NCI-H146 (cell line): ENCODE data around the gene C2orf74.
"Not testable (repeated sequence)": the region's sequence is repeated elsewhere in the genome, so short reads cannot be mapped to it uniquely, and the experiment has no call there.

ENCODE experiments used
- DNase-seq: peaks from one replicate; lab custom pipeline; 2025; lab: John Stamatoyannopoulos, UW

Gene C2orf74

GRCh38 chr2:61173116-61173515 lies 11.1 kb downstream of the C2orf74 start:
- no peak for DNase-seq

- DNase-seq = no peak
Observed at GRCh38 chr2:61175036-61175435, 13.0 kb downstream of the C2orf74 start.

DNA sequence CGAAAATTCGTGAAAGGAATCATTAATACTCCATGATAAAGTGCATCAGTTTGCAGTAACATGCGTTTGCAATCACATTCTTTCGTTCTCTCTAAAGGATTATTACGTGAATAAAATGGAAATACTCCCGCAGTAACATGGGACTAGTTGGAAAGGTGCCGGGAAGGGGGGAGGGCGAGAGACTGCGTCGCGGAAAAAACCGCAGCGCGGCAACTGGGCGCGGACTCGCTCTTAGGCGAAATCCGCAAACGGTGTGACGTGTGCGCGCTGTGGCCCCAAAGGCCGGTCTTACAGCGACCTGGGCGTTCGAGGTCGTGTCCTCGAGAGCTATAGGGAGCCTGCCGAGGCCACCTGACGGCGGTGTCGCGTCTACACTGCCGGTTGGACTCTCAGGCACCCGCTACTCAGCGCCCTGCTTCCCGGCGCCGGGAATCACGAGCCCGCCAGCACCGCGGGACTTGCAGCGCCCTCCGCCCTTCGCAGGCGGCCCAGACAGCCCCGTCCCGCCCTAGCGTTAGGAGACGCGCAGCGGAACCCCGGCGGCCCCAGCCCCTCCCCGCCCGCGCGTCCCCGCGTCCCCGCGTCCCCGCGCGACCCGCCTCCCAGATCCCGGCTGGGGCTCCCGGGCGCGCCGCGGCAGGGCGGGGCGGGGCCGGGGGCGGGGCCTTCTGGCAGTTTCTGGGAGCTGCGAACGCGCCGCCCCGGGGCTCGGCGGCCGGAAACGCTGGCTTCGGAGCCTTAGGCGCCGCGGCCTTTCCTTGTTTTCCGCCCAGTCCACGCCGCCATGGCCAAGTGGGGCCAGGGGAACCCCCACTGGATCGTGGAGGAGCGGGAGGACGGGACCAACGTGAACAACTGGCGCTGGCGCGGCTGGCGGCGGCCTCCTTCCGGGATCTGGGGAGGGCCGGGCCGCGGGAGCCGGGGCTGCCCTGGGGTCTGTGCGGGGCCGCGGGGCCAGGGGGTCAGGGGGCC lies 15.1 kb downstream of the C2orf74 start:
- peak; percentile 92 for DNase-seq

DNA sequence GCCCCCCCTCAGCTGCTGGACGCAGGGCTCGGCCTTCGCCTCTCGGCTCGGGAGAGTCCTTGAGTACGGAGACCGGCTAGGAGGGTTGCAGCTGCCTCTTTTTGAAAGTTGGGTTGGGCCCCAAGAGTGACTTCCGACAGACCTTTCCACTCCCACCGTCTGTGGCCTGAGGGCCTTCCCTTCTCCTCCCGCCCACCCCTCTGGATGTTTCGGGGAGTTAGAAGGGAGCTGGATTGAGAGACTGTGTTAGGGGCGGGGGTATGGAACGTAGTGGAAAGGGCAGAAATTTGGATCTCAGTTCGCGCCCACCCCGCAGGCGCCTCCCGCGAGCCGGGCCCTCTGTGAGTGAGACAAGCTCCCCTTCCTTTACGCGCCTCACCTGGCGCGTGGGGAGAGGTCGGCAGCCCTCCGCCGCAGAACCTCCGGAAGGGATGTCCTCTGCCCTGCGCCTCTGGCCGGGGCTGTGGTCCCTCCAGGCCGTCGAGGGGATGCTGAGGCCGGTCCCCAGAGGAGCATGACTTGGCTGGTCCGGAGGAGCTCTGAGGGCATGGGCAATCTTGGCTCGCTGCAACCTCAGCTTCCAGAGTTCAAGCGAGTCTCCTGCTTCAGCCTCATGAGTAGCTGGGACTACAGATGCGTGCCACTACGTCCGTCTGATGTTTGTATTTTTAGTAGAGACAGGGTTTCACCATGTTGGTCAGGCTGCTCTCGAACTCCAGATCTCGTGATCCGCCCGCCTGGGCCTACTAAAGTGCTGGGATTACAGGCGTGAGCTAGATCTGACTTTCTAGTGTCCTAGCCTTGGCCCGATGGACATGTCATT lies 15.9 kb downstream of the C2orf74 start:
- DNase-seq = peak; percentile 65

DNA sequence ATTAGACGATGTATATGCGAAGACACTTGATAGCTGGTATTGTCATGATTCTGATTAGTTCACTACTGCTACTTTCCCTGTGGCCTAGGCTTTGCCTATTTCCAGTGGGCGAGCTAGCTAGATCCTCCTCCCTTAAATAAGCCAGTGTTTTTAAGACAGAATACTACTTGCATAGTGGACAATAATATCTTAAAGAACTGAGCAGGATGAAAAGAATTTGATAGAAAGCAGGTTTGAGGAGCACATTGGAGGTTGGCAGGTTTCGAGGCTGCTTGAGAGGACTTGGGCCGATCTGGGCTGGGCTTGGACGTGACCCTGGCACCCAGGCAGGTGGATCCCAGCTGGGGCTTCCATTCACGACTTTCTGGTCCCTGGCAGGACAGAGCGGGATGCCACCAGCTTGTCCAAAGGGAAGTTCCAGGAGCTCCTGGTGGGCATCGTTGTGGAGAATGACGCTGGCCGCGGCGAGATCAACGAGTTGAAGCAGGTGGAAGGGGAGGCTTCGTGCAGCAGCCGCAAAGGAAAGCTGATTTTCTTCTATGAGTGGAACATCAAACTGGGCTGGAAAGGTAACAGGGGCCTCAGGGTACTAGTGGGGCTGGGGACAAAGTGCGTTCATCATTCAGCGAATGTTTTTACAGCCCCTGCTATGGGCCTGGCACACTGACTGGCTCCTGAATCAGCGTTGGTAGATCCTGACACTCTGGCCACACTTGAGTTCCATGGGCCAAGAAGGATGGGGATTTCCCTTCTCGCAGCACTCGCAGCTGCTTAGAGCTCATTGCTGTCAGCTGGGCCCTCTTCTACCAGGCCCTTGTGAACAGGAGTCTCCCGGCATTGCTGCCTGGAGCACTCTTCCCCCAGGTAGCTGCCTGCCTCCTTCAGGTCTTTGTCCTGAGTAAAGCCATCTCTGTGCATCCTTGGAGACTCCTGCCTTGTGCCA lies 16.9 kb downstream of the C2orf74 start:
- no peak for DNase-seq

GRCh38 chr2:61179701-61180639 lies 18.0 kb downstream of the C2orf74 start:
- DNase-seq = no peak

- DNase-seq = no peak
Observed at GRCh38 chr2:61180686-61181085, 18.7 kb downstream of the C2orf74 start.

DNA sequence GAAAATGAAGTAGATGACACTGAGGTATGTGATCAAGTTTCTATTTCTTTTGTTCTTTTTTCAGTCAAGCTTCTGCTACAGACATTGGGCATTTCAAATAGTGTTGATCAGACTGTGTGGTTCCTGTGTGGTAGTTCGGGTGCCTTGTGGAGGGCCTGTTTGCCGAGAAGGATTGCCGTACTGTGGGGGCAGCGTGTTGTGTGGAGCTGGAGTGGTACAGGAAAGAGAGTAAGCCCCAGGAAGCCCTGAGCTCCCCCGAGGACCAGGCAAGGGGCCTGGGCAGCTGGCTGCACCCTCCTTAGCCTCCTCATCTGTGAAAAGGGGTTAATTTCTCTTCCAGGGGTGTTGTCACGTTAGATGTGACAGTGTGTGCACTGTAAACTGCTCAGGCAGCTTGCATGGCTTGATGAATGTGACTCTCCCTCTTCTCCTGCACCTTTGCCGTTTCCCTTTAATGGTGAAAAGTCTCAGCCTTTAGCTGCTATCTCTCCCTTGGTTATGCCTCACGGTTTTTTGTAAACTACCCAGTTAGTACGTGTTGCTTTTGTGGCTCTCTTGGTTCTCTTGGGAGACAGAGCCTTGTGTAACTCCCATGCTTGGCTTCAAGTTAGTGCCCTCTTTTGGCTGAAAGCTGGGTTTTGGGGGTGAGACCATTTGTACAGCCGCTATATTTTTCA lies 19.5 kb downstream of the C2orf74 start:
- no peak for DNase-seq

- no peak for DNase-seq
Observed at GRCh38 chr2:61182059-61182383, 20.0 kb downstream of the C2orf74 start.

- DNase-seq = no peak
Observed at GRCh38 chr2:61183795-61184194, 21.8 kb downstream of the C2orf74 start.

GRCh38 chr2:61184263-61184662 lies 22.3 kb downstream of the C2orf74 start:
- no peak for DNase-seq

DNA sequence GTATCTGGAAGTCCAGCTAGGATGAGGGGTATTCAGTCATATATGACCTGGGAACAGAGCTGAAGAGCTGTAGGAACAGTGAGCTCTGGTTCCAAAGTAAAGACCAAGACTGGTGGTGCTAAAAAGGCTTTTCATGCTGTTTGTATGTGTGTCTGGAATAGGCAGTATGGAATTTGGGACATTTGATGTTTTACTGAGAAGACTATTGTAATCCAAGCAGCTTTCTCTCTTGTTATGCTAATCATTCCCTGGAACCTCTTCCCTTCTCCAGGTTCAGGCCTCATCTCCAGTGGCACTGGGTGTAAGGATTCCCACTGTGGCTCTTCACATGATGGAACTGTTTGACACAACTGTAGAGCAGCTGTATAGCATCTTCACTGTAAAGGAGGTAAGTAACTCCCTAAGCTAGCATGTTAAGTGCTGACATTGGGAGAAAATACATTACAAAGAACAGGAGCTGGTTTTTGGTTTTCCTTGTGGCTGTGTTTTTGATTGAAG lies 23.3 kb downstream of the C2orf74 start:
- DNase-seq = no peak

DNA sequence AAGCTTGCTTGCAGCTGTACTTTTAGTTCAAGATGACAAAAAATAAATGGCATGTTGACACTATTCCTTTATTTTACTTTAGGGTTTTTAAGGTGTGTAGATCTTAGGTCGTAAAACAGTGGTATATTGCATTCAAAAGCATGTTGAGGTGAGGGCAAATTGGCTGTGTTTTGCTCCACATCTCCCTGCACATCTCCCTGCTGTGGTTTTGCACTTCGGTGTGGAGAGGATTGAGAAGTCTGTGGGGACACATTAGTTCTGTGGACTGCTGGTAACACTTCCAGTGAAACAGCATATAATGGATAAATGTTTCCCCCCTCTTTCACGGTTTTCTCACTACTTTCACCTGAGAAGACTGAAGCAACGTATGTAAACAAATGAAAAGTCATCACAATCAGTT lies 25.1 kb downstream of the C2orf74 start:
- no peak for DNase-seq

- DNase-seq = no peak
Observed at GRCh38 chr2:61193670-61194561, 31.9 kb downstream of the C2orf74 start.

GRCh38 chr2:61194646-61195045 lies 32.7 kb downstream of the C2orf74 start:
- DNase-seq = not testable (repeated sequence)

- DNase-seq = no peak
Observed at GRCh38 chr2:61196671-61197070, 34.7 kb downstream of the C2orf74 start.

- no peak for DNase-seq
Observed at GRCh38 chr2:61205132-61205531, 43.1 kb downstream of the C2orf74 start.

GRCh38 chr2:61210332-61210981 lies 48.5 kb downstream of the C2orf74 start:
- no peak for DNase-seq
